HL-60 (cell line): ENCODE data around the gene ARHGAP18.

Experiments
- DNase-seq, 2 experiments: peaks; one replicate each; pipeline ENCODE4 v3.0.0-alpha.2; 2010 to 2020; ENCODE audit warnings: low read depth in 1 of 2, low spot score in 1 of 2
- H3K27ac ChIP-seq: fragments of 250-450 bp; sonication (Bioruptor Pico); replicated peaks from 2 replicates; pipeline ENCODE4 v1.5.1; 2020; ENCODE audit warnings: mild to moderate bottlenecking, moderate library complexity
- H3K27me3 ChIP-seq: fragments of 250-450 bp; sonication (Bioruptor Pico); 2 replicates; pipeline ENCODE4 v1.5.1; 2021; ENCODE audit warnings: mild to moderate bottlenecking, moderate library complexity; ENCODE audit not compliant: insufficient read depth, poor library complexity, severe bottlenecking
- H3K4me3 ChIP-seq: replicated peaks from 2 replicates; pipeline ENCODE4 v1.5.1; 2011; ENCODE audit warnings: mild to moderate bottlenecking, control low read depth, low read length; ENCODE audit not compliant: insufficient read depth
- CTCF ChIP-seq: IDR thresholded peaks from one replicate; pipeline ENCODE4 v1.5.1; 2011; ENCODE audit warnings: low read length, control low read depth, inconsistent platforms; ENCODE audit not compliant: insufficient read depth
- GABPA ChIP-seq: IDR thresholded peaks from 2 replicates; pipeline ENCODE4 v1.6.1; 2012; ENCODE audit warnings: low read depth
- POLR2AphosphoS5 ChIP-seq: IDR thresholded peaks from 2 replicates; pipeline ENCODE4 v1.6.1; 2012; ENCODE audit warnings: low read depth
- REST ChIP-seq: IDR thresholded peaks from 2 replicates; pipeline ENCODE4 v1.6.1; 2012; ENCODE audit warnings: low read depth; ENCODE audit not compliant: insufficient replicate concordance
- SPI1 ChIP-seq: IDR thresholded peaks from 2 replicates; pipeline ENCODE4 v1.6.1; 2012; ENCODE audit warnings: low read depth, mild to moderate bottlenecking, borderline replicate concordance

ARHGAP18 gene

GRCh38 chr6:129615496-129615895 lies 94.5 kb downstream of the ARHGAP18 start:
- H3K27me3 ChIP-seq = no peaks in the 10 kb centered on the region
- H3K4me3 ChIP-seq = no peak overlapping the region
- no peak overlapping the region for H3K27ac ChIP-seq
- DNase-seq = no peak
- no peak for TF ChIP-seq SPI1
- no peak for TF ChIP-seq CTCF
- TF ChIP-seq GABPA = no peak
- TF ChIP-seq POLR2AphosphoS5 = no peak
- TF ChIP-seq REST = no peak

GRCh38 chr6:129615020-129615419 lies 95.0 kb downstream of the ARHGAP18 start:
- no peak for DNase-seq
- TF ChIP-seq POLR2AphosphoS5 (no peak), GABPA (no peak), CTCF (no peak), REST (no peak), SPI1 (no peak)
- H3K27ac ChIP-seq = no peak overlapping the region

GRCh38 chr6:129614464-129614863 lies 95.5 kb downstream of the ARHGAP18 start:
- no peaks in the 10 kb centered on the region for H3K27me3 ChIP-seq
- H3K27ac ChIP-seq = no peak overlapping the region
- no peak overlapping the region for H3K4me3 ChIP-seq
- TF ChIP-seq POLR2AphosphoS5 (no peak), REST (no peak), CTCF (no peak), SPI1 (no peak)
- DNase-seq = no peak

More at GRCh38 chr6:129615020-129615419, 95.0 kb downstream of the ARHGAP18 start:
- H3K27me3 ChIP-seq = no peaks in the 10 kb centered on the region
- no peak overlapping the region for H3K4me3 ChIP-seq
